Skeletal muscle tissue (tissue), 5 donors: ENCODE measurements around the gene PRR19. TPM values are rescaled to one million over a fixed set of nuclear protein-coding genes. Genes with fewer than 3 reads are reported as not detected.

Source experiments
- H3K27ac ChIP-seq: one replicate; pipeline ENCODE4 v1.7.0; 2013; ENCODE audit warnings: mild to moderate bottlenecking, low read depth, low read length, inconsistent platforms
- H3K27me3 ChIP-seq, 3 donors: one replicate each; pipeline ENCODE4 v1.7.0; 2013; ENCODE audit warnings: low read length in 3 of 3; ENCODE audit not compliant: control insufficient read depth in 3 of 3, insufficient read depth in 3 of 3
- H3K36me3 ChIP-seq, 3 donors: one replicate each; pipeline ENCODE4 v1.7.0; 2013; ENCODE audit warnings: low read length in 3 of 3; ENCODE audit not compliant: control insufficient read depth in 3 of 3, insufficient read depth in 3 of 3
- H3K4me1 ChIP-seq, 3 donors: one replicate each; pipeline ENCODE4 v1.7.0; 2013; ENCODE audit warnings: low read length in 3 of 3, mild to moderate bottlenecking in 3 of 3; ENCODE audit not compliant: control insufficient read depth in 3 of 3, insufficient read depth in 3 of 3
- H3K4me3 ChIP-seq, 3 donors: one replicate each; pipeline ENCODE4 v1.7.0; 2013; ENCODE audit warnings: low read length in 3 of 3
- H3K9ac ChIP-seq, 3 donors: one replicate each; pipeline ENCODE4 v1.7.0; 2013; ENCODE audit warnings: low read length in 3 of 3, mild to moderate bottlenecking in 3 of 3, moderate library complexity in 2 of 3, low read depth in 1 of 3
- H3K9me3 ChIP-seq, 3 donors: one replicate each; pipeline ENCODE4 v1.7.0; 2013; ENCODE audit warnings: low read length in 3 of 3; ENCODE audit not compliant: control insufficient read depth in 3 of 3
- small RNA-seq: library from RNA; depleted of rRNA; stranded (forward); fragments of <200 nt; gene quantifications from one replicate; pipeline ENCODE3, GENCODE V24; 2014
- total RNA-seq: library from RNA; depleted of rRNA; stranded (reverse); fragments of >200 nt; gene quantifications from one replicate; pipeline ENCODE4 v1.2.3, GENCODE V29; 2014
- donor health status: Osteomylitis.

The PRR19 gene
- total RNA-seq, 1 donor from 2014 or later, result not detected

DNA sequence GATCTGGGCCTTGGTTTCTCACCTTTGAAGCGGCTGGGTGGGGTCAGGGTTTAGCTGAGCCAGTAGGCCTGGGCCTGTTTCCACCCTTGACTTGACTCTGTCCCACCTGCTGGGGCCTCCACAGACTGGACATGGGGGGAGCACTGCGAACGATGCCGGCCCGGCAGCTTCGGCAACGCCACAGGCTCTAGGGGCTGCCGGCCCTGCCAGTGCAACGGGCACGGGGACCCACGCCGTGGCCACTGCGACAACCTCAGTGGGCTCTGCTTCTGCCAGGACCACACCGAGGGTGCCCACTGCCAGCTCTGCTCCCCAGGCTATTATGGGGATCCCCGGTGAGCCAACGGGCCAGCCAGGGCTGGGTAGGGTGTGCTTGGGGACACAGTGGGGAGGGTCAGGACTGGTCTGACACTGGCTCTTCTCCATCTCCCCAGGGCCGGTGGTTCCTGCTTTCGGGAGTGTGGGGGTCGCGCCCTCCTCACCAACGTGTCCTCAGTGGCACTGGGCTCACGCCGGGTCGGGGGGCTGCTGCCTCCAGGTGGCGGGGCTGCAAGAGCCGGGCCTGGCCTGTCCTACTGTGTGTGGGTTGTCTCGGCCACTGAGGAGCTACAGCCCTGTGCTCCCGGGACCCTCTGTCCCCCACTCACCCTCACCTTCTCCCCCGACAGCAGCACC is 51.5 kb downstream of the PRR19 start:
- Histone ChIP-seq H3K9me3 (no peaks in the 10 kb centered on the region), H3K9ac (no peak overlapping the region), H3K4me1 (no peaks in the 10 kb centered on the region), H3K36me3 (peaks cover 59 to 63% (median 60%) of the 10 kb centered on the region in 3 donors), H3K27ac (no peak overlapping the region), H3K4me3 (no peak overlapping the region), H3K27me3 (no peaks in the 10 kb centered on the region)

DNA sequence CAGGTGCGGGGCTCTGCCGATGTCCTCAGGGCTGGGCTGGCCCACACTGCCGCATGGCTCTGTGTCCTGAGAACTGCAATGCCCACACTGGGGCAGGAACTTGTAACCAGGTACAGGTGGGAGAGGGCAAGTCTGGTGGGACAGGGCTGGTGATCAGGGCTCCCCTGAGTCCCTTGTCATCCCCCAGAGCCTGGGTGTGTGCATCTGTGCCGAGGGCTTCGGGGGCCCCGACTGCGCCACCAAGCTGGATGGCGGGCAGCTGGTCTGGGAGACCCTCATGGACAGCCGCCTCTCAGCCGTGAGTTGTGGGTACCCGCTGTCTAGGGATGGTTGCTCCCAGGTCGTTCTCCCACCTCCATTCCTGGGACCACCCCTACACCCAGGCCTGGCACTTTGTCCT is 54.0 kb downstream of the PRR19 start:
- no peak overlapping the region for H3K4me3 ChIP-seq

DNA sequence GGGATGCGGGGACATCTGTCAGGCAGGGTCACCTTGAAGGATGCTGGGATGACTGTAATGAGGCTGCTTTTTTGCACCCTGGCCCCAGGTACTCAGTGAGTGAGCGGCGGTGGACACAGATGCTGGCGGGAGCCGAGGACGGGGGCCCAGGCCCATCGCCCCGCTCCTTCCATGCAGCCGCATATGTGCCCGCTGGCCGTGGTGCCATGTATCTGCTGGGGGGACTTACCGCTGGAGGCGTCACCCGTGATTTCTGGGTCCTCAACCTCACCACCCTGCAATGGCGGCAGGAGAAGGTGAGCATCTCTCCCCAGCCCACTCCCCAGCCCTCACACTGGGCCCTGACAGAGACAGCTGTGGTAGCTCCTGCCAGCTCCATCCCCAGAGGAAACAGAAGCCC is 54.8 kb downstream of the PRR19 start:
- H3K9ac ChIP-seq, result no peak overlapping the region
- H3K4me3 ChIP-seq, result no peak overlapping the region
- H3K9me3 ChIP-seq, result no peaks in the 10 kb centered on the region
- H3K4me1 ChIP-seq, result no peaks in the 10 kb centered on the region
- H3K27ac ChIP-seq, result no peak overlapping the region
- H3K27me3 ChIP-seq, result no peaks in the 10 kb centered on the region
- peaks cover 57 to 67% (median 61%) of the 10 kb centered on the region in 3 donors for H3K36me3 ChIP-seq

More for the DNA sequence above, 54.0 kb downstream of the PRR19 start:
- no peaks in the 10 kb centered on the region for H3K27me3 ChIP-seq
- H3K9ac ChIP-seq, result no peak overlapping the region
- H3K4me1 ChIP-seq, result no peaks in the 10 kb centered on the region
- no peak overlapping the region for H3K27ac ChIP-seq
- peaks cover 58 to 65% (median 59%) of the 10 kb centered on the region in 3 donors for H3K36me3 ChIP-seq
- H3K9me3 ChIP-seq, result no peaks in the 10 kb centered on the region

DNA sequence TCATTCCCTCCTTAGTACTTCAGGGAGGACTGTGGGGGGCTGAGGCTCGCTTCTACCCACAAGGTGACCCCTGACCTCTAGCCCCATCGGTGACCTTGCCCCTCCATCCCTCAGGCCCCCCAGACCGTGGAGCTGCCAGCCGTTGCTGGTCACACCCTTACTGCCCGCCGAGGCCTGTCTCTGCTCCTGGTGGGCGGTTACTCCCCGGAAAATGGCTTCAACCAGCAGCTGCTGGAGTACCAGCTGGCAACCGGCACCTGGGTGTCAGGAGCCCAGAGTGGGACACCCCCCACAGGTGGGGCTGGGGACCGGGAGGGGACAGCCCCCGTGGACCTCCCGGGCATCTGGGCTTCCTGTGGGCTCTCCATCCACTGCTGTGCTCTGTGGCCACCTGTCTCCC is 55.4 kb downstream of the PRR19 start:
- Histone ChIP-seq H3K9me3 (no peaks in the 10 kb centered on the region), H3K4me3 (no peak overlapping the region), H3K4me1 (no peaks in the 10 kb centered on the region), H3K9ac (no peak overlapping the region), H3K36me3 (peaks cover 62 to 67% (median 62%) of the 10 kb centered on the region in 3 donors), H3K27me3 (no peaks in the 10 kb centered on the region), H3K27ac (no peak overlapping the region)

Small RNA genes lying within 50 kb of the gene (small RNA-seq; reads per million reads assigned to genes)
- not detected for gene MIR8077

Other genes starting within 250 kb of the PRR19 start
- 1.0 TPM for gene GRIK5, start 231.9 kb upstream of the PRR19 start, total RNA-seq
- 7.8 TPM for gene ZNF574, start 226.0 kb upstream of the PRR19 start, total RNA-seq
- 0.52 TPM for gene POU2F2, start 169.7 kb upstream of the PRR19 start, total RNA-seq
- gene DEDD2, start 84.5 kb upstream of the PRR19 start, total RNA-seq, result 21.4 TPM
- 7.8 TPM for gene ZNF526, start 81.8 kb upstream of the PRR19 start, total RNA-seq
- gene GSK3A, start 59.5 kb upstream of the PRR19 start, total RNA-seq, result 5.2 TPM
- 12.0 TPM for gene ERF, start 47.0 kb upstream of the PRR19 start, total RNA-seq
- 10.4 TPM for gene CIC, start 32.9 kb upstream of the PRR19 start, total RNA-seq
- gene PAFAH1B3, start 492 bp downstream of the PRR19 start, total RNA-seq, result 29.2 TPM
- gene TMEM145, start 11.2 kb downstream of the PRR19 start, total RNA-seq, result 0.52 TPM
- 17.2 TPM for gene MEGF8, start 23.5 kb downstream of the PRR19 start, total RNA-seq
- not detected for gene CNFN, start 88.2 kb downstream of the PRR19 start, total RNA-seq
- 8.9 TPM for gene LIPE, start 125.3 kb downstream of the PRR19 start, total RNA-seq
- gene CXCL17, start 140.8 kb downstream of the PRR19 start, total RNA-seq, result not detected
- 0.52 TPM for gene CEACAM1, start 226.3 kb downstream of the PRR19 start, total RNA-seq